Measurements from ENCODE around the gene NRG3. TPM values are rescaled to one million over a fixed set of nuclear protein-coding genes. Genes with fewer than 3 reads are reported as not detected.

NRG3 gene
- total RNA-seq, 4 donors from 2014 or later = 0.54 TPM; not detected in 3

DNA sequence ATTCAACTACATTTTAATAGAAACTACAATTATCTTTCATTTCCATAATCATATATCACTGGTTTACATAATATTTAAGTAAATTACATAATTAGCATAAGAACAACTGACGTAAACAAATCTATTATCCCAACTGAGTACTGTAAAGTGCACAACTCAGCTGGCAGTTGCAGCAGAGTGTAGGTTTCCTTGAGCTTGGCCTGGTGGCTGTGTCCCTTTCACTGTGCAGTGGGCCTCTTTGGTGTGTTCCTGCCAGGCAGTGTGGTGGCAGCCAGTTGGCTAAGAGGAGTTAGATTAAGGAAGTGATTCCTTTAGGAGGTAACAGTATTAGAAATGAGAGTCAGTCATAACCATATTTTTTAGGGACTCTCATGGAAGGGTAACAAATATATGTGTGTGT, 7.0 kb downstream of the NRG3 start:
- WGBS, 2 donors (ENCODE audit: low coverage in 1 of 2) = 91 to 100% methylated on average over 1 of the region's 1 CpG

DNA sequence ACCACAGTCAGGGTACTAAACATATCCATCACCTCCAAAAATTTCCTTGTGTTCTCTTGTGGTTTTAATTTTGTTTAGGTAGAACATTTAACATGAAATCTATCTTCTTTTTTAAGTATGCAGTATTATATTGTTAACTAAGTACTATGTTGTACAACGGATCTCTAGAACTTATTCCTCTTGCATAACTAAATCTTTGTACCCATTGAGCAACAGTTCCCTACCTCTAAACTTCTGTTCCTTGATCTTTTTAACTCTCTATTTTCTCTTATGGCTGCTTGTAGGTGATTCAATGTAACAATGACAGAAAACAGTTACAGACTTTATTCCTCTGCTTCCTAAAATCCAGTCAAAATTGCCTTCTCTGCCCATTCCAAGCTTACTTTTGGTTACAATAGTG, 9.9 kb downstream of the NRG3 start:
- no peaks in the 10 kb centered on the region for H3K4me1 ChIP-seq
- no peak for ATAC-seq
- no peak overlapping the region for H3K27ac ChIP-seq
- 89 to 93% methylated on average over 1 of the region's 1 CpG for WGBS, 2 donors (ENCODE audit: low coverage in 1 of 2)
- peaks cover 4% of the 10 kb centered on the region for H3K27me3 ChIP-seq
- no peak overlapping the region for H3K4me3 ChIP-seq
- no peaks in the 10 kb centered on the region for H3K36me3 ChIP-seq
- no peaks in the 10 kb centered on the region for H3K9me3 ChIP-seq
- TF ChIP-seq, protein P1, sequence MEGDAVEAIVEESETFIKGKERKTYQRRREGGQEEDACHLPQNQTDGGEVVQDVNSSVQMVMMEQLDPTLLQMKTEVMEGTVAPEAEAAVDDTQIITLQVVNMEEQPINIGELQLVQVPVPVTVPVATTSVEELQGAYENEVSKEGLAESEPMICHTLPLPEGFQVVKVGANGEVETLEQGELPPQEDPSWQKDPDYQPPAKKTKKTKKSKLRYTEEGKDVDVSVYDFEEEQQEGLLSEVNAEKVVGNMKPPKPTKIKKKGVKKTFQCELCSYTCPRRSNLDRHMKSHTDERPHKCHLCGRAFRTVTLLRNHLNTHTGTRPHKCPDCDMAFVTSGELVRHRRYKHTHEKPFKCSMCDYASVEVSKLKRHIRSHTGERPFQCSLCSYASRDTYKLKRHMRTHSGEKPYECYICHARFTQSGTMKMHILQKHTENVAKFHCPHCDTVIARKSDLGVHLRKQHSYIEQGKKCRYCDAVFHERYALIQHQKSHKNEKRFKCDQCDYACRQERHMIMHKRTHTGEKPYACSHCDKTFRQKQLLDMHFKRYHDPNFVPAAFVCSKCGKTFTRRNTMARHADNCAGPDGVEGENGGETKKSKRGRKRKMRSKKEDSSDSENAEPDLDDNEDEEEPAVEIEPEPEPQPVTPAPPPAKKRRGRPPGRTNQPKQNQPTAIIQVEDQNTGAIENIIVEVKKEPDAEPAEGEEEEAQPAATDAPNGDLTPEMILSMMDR (IDR thresholded peaks at IDR 0.05) = no peak
- TF ChIP-seq EP300 (IDR thresholded peaks at IDR 0.05) (no peak), POLR2A (IDR thresholded peaks at IDR 0.05) (no peak), POLR2AphosphoS5 (IDR thresholded peaks at IDR 0.05) (no peak)

More for the DNA sequence above, 7.0 kb downstream of the NRG3 start:
- Histone ChIP-seq H3K27me3 (peaks cover 28% of the 10 kb centered on the region), H3K4me1 (no peaks in the 10 kb centered on the region), H3K27ac (no peak overlapping the region), H3K36me3 (no peaks in the 10 kb centered on the region), H3K9me3 (no peaks in the 10 kb centered on the region), H3K4me3 (no peak overlapping the region)
- no peak for ATAC-seq
- TF ChIP-seq POLR2AphosphoS5 (IDR thresholded peaks at IDR 0.05) (no peak), EP300 (IDR thresholded peaks at IDR 0.05) (no peak), POLR2A (IDR thresholded peaks at IDR 0.05) (no peak)
- TF ChIP-seq, protein P1 (IDR thresholded peaks at IDR 0.05) = no peak

DNA sequence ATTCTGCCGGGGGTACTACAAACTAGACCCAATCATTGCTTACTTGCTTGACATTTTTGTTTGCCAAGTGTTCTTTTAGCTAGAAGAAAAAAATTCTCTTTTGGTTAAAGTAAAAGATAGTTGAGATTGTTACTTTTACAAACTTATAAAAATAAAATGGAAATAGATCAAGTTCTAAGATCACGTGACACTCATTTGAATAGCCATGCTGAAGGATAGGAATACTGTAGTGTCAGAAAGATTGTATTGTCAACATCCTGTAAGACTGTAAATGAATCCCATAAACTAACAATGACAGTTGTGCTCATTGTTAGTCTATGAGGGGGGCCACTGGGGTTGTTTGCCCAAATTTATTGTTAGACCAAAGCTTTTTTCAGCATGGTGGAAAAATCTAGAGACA, 10.5 kb downstream of the NRG3 start:
- no peaks in the 10 kb centered on the region for H3K9me3 ChIP-seq
- H3K27me3 ChIP-seq = peaks cover 4% of the 10 kb centered on the region
- no peaks in the 10 kb centered on the region for H3K4me1 ChIP-seq
- no peak overlapping the region for H3K4me3 ChIP-seq
- 83 to 87% methylated on average over 2 of the region's 2 CpGs for WGBS, 2 donors (ENCODE audit: low coverage in 1 of 2)
- TF ChIP-seq POLR2AphosphoS5 (IDR thresholded peaks at IDR 0.05) (no peak), EP300 (IDR thresholded peaks at IDR 0.05) (no peak)
- H3K27ac ChIP-seq = no peak overlapping the region
- no peaks in the 10 kb centered on the region for H3K36me3 ChIP-seq
- ATAC-seq = no peak

DNA sequence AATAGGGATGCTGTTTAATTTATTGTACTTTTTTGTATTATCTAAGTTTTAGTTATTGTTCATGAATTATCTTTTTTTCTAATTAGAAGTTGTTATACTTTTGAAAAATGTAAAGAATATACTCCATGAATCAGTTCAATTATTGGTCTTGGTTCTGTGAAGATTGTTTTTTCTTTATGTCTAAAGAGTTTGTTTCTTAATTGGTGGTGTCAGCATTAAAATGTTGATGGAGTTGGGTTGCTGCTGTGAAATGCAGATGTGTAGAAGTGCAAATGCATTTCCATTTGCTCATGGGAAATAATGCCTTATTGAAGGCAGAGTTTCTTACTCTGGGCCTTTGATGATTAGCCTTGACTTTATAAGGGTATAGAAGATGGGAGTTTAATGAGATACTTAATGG, 11.9 kb downstream of the NRG3 start:
- Histone ChIP-seq H3K27ac (no peak overlapping the region), H3K4me3 (no peak overlapping the region), H3K4me1 (no peaks in the 10 kb centered on the region), H3K27me3 (peaks cover 2% of the 10 kb centered on the region), H3K36me3 (no peaks in the 10 kb centered on the region), H3K9me3 (no peaks in the 10 kb centered on the region)
- no peak for ATAC-seq
- no peak for TF ChIP-seq POLR2AphosphoS5 (IDR thresholded peaks at IDR 0.05)
- no peak for TF ChIP-seq EP300 (IDR thresholded peaks at IDR 0.05)
- TF ChIP-seq, protein P1 (IDR thresholded peaks at IDR 0.05) = no peak
- no peak for TF ChIP-seq POLR2A (IDR thresholded peaks at IDR 0.05)

DNA sequence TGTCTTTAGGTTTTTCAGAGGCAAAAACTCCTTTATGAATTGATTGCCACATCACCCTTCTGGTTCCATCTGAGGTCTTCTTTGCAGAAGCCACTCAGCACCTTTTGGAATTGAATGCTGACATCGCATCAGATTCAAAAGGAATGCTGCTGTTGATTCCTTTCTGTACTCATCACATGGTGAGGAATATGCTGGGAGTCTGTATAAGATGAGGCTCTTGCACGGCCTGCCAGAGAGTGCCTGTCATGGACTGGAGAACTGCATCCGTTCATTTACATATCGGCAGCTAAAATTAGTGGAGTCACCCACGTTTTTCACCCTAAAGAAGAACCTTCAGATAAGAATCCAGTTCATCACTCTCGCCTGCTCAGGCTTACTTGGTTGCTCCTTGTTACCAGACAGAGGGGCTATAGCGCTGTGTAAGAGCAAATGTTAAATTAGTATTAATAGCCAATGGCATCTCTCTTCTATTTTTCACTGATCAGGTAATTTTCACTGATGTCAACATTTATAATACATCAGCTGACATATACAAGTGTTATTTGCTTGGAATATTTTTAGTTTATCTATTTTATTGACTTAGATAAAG, 14.3 kb downstream of the NRG3 start:
- no peaks in the 10 kb centered on the region for H3K4me1 ChIP-seq
- ATAC-seq = no peak
- no peaks in the 10 kb centered on the region for H3K36me3 ChIP-seq
- no peaks in the 10 kb centered on the region for H3K9me3 ChIP-seq
- H3K27me3 ChIP-seq = no peaks in the 10 kb centered on the region
- 69 to 76% methylated on average over 4 of the region's 7 CpGs for WGBS, 2 donors (ENCODE audit: low coverage in 1 of 2)
- no peak overlapping the region for H3K4me3 ChIP-seq
- TF ChIP-seq POLR2A (IDR thresholded peaks at IDR 0.05) = no peak
- H3K27ac ChIP-seq = no peak overlapping the region

DNA sequence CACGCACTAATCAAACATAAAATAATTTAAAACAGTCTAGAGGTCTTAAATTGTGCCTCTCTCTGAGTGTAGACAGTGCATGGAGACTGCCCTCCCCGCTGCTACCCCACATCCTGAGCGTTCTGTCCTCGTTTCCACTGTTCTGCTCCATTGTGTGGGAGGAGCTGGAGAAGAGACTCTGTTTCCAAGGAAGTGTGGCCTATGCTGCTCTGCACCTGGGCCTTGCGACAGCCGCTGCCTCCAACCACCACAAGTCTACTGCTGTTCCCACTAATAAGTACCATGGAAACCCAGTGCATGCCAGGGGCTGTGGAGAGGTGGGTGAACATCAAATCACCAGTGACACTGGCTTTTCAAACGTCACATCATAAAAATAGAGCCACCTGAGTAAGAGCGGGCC, 19.6 kb downstream of the NRG3 start:
- Histone ChIP-seq H3K4me1 (no peaks in the 10 kb centered on the region), H3K27ac (no peak overlapping the region), H3K9me3 (no peaks in the 10 kb centered on the region), H3K27me3 (no peaks in the 10 kb centered on the region), H3K36me3 (no peaks in the 10 kb centered on the region), H3K4me3 (no peak overlapping the region)
- WGBS, 2 donors (ENCODE audit: low coverage in 1 of 2) = 85 to 100% methylated on average over 1 to 4 of the region's 8 CpGs
- no peak for ATAC-seq
- TF ChIP-seq POLR2A (IDR thresholded peaks at IDR 0.05) (no peak), EP300 (IDR thresholded peaks at IDR 0.05) (no peak), POLR2AphosphoS5 (IDR thresholded peaks at IDR 0.05) (no peak)
- TF ChIP-seq, protein P1 (IDR thresholded peaks at IDR 0.05) = no peak

Measured in gastroesophageal sphincter (tissue), 4 donors.